Stimulated activated naive CD8-positive, alpha-beta T cell treated with anti-CD3 and anti-CD28 coated beads, Interleukin-15, Interleukin-2, amounts not matched to agents 100 U/mL and 50 U/mL, for 24 hours (primary cell): ENCODE measurements around the gene CNOT6.
A peak's percentile ranks its signal among the peaks of the same experiment; 100 is the strongest.

ENCODE experiments used
- ATAC-seq: fragments of 150-1000 bp; cut with Tn5 transposase; one replicate; pipeline ENCODE4 v1.10.0; 2021
- DNase-seq: peaks from one replicate; pipeline ENCODE4 v3.0.0; 2021

Gene CNOT6

DNA sequence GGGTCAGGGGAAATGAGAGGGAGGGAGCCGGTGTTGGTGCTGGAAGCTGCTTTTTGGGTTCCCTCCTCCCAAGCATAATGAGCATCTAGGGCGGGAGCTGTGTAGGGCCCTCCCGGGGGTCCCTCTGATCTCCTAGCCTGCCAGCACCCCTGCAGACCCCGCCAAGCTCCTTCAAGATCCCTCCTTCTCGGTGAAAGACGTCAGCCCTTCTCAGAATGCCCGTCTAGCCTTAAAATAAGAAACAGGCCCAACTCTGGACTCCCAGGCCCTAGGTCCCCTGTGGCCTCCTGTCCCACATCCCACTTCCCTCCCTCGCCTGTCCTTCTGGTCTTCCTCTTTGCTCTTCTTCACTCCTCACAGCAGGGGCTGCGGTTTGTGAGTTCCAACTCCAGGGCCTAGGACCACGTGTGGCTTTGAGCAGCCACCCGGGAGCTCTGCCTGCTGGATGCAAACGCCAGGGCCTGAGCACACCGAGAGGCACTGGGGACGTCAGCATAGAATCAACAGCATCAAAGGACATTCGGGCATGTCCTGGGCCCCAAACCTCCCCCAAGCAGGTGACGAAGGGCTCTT is 105.9 kb downstream of the CNOT6 start:
- DNase-seq: no peak

DNA sequence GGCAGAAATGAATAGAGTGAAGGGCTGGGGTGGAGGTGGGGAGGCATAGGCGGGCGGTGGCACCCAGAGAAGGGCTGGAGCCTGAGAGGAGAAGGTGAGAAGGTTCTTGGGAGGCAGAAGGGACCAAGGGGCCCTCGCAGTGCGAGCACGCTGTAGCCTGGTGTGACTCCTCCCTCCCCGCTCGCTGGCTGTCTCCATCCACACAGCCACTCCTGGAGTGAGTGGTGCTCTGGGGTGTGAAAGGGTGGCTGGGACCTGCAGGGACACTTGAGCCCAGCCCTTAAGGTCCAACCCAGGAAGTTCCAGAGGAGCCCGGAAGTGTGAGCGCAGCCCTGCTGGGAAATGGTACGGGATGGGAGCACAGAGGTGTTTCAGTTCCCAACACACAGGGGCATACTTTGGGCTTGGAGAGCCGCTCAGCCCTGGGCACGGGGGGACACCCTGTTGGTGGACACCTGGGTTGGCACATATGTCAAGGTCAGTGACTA is 106.4 kb downstream of the CNOT6 start:
- DNase-seq (no peak), ATAC-seq (no peak)

More for the DNA sequence above, 105.9 kb downstream of the CNOT6 start:
- no peak for ATAC-seq

DNA sequence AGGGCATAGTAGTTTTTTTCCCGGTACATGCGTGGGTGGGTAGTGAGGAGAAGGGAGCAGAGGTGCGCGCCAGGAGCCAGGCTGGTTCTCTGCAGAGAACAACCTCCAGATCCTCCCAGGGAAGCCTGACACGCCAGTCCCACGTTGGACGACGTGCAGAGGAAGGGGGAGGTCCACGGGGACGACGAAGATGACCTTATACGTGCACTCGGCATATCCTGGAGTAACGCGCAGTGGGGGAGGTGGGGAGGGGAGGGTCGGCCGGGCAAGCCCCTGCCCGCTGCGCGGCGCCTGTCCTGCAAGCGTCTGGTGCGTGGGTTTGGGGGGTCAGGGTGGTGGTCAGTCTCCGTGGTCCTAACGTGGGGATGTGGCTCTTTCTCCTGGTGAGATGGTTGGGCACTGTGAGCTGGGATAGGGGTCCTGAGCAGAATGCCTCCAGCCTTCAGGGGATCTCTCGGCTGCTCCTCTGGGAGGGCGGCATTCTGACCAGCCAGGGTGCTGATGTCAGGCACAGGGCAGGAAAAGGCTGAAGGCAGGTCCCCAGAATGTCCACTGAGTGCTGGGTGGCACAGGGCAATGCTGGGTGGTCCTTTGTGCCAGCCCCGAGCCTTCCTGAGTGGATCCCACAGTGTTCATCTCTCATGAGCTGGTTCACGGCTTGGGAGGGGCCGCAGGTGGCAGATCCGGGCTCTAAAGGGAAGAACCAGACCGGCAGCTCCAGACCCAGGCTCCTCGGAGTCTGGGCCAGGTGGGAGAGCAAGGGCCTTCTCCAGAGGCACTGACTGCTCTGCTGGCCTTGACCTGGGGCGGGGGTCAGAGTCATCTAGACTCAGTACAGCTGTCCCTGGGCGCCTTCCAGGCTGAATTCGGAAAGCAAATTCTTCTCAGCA is 107.7 kb downstream of the CNOT6 start:
- no peak for DNase-seq
- no peak for ATAC-seq

DNA sequence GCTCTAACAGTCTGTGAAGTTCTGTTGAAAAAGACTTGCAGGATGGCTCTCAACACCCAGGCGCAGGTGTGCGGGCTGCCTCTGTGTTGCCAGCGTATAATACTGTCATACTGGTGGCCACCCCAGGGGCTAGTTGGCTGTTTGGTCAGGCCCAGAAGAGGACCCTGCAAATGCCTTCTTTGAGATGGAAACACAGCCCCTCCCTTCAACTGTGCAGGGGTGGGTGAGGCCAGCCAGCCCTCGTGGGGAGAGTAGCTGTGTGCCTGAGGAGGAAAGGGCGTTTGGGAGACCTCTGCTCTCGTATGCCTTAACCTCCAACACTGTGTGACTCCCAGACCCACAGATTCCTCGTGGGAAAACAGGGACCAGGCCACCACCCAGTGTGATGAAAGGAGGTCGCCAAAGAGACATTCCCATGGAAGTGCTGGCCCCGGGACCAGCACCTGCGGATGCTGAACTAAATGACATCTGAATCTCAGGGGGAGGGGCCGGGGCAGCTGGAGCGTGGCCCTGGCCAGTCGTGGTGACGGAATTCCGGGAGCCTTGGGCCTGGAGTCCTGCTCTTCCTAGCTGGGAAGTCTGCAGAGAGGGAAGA is 108.4 kb downstream of the CNOT6 start:
- ATAC-seq: no peak

DNA sequence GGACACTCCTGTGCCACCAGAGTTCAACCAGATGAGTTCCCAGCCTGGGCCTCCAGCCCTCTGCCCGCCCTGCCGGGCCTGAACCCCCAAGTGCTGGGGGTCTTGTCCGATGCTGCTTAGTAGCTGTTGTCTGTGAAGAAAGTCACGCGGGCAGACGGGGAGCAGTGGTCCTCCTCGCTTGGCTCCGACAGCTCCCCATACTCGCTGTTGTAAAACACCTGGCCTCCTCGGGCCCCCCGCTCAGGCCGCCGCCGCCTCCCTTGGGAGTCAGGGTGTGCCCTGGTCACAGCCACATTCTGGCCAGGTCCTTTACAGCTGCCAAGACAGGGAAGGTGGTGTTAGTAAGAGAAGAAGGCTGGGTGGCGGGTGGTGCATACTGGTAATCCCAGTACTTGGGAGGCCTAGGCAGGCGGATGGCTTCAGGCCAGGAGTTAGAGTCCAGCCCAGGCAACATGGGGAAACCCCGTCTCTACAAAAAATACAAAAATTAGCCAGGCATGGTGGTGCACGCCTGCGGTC is 109.0 kb downstream of the CNOT6 start:
- DNase-seq: no peak
- ATAC-seq: no peak

More for the DNA sequence above, 108.4 kb downstream of the CNOT6 start:
- DNase-seq: no peak

DNA sequence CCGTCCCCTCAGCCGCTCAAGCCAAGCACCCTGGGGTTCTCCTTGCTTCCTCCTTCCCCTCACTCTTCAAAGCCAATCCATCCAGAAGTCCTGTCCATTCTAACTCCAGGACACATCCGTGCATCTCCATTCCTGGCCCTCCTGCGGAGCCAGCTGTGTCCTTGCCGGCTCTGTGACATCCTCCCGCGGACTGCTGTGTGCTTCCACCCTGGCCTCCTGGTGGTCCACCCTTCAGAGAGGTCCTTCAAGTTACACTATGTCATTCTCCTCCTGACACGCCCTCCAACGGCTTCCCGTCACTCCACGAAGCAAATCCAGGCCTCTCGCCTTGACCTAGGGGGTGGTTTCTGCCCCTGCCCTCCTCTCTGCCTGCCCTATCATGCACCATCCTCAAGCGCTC is 110.1 kb downstream of the CNOT6 start:
- no peak for ATAC-seq
- DNase-seq: no peak

DNA sequence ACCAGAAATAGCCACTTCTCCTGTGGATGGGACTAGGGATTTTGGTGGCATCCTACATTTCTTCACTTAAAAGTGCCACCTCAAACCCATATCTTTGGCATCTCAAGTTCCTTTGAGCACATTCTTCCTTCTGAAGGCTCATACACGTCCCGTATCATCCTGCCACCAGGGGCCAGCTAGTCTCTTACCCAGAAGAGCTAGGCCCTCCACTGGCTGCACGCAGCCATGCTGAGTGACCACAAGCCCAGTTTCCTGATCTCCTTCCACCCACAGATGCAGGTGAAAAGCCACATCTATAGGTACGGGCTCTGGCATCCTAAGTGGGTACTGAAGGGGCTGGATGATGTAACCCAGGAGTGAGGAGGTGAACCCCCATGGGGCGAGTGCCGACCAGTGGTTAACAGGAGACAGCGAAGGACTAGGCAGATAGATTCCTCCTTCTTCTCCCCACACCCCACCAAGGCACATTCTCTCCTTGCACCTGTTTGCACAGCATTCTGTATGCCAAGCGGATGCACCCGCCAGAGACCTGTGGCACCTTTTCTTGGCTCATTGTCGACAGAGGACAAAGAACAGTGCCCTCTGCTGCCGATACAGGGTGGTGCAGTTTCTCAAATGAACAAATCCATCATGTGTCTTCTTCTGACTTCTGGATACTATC is 111.5 kb downstream of the CNOT6 start:
- ATAC-seq: peak; percentile 43
- DNase-seq: peak; percentile 70

DNA sequence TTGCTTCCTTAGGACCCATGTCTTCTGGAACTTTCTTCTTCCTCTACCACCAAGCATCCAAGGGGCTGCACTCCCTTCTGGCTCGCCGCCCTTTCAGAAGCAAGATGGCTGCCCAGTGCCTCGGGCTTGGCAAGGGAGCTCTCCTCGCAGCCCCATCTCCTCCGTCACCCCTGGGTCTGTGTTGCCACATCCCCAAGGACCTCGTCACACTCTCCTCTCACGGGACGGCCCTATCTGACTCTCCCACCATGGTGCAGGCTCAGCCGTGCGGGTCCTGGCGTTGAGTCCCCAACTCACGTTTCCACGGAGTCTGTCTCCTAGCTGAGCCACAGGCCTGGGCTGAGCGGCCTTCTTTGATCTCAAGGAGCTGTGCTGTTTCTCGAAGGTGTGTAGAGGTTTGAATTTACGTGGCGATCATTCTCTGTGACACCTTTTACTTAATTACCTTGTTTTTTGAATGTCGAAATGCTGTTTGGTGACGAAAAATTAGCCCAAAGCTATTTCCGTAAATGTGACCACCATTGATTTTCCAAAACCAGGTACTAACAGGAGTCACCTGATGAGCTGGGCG is 112.1 kb downstream of the CNOT6 start:
- DNase-seq (no peak), ATAC-seq (no peak)

DNA sequence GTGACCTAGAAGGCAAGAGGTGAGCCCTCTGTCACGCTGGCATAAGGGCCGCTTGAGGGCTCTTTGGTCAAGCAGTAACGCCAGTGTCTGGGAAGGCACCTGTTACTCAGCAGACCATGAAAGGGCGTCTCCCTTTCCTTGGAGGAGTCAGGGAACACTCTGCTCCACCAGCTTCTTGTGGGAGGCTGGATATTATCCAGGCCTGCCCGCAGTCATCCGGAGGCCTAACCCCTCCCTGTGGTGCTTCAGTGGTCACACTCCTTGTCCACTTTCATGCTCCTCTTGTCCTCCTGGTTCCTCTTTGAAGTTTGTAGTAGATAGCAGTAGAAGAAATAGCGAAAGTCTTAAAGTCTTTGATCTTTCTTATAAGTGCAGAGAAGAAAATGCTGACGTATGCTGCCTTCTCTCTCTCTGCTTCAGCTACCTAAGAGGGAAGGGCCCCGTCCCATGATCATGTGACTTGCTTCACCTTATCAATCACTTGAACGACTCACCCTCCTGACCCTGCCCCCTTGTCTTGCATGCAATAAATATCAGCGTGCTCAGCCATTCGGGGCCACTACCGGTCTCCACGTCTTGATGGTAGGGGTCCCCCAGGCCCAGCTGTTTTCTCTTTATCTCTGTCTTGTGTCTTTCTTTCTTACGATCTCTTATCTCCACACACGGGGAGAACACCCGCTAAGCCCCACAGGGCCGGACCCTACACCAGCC is 113.8 kb downstream of the CNOT6 start:
- DNase-seq (no peak), ATAC-seq (no peak)

DNA sequence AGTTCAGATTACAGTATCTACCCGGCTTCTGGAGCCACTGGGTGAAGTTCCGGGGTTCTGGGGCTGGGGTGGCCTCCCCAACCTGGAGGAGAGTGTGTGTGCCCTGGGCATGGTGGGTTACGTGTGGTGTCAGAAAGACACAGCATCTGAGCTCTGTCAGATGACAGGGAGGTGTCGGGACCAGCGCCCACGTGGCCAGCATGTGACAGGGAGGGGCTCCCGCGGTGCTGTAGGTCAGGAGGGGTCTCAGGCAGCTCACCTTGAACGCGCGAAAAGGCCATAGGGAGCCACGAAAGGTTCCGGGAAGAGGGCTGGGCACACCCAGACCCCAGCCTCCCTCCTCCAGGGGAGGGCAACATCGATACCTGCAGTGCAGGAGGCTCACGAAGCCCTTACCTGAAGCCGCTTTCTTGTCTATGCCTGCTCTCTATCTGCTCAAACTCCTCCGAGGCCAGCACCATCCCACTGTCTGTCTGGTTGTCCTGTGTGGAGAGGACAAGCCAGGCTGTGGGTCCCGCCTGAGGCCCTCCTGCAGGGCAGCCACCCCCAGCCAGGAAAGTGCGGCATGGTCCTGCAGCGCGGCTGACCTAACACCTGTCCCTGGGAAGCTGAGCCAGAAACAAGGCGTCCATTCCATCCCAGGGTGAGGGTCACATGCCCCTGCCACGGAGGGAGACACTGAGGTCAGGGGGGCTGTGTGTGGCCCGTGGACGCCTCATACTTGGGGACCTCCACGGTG is 114.6 kb downstream of the CNOT6 start:
- DNase-seq (no peak), ATAC-seq (no peak)

DNA sequence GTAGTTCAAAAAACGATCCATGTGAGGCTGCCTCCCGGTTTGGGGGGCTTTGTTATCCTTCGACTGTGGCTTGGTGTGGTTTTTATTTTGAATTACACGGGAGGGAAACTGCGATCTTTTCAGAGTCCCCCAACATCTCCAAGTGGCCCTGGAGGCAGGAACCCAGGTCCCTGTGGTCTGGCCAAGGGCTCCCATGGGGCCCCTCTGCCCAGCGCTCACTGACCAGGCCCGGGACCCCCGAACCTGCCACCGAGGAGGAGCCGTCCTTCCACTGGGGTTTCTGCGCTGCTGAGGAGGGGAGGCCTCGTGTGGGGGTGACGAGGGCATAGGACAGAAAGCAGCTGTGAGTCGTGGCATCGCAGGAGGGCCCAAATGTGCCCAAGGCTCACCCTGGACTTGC is 115.2 kb downstream of the CNOT6 start:
- DNase-seq (no peak), ATAC-seq (no peak)

DNA sequence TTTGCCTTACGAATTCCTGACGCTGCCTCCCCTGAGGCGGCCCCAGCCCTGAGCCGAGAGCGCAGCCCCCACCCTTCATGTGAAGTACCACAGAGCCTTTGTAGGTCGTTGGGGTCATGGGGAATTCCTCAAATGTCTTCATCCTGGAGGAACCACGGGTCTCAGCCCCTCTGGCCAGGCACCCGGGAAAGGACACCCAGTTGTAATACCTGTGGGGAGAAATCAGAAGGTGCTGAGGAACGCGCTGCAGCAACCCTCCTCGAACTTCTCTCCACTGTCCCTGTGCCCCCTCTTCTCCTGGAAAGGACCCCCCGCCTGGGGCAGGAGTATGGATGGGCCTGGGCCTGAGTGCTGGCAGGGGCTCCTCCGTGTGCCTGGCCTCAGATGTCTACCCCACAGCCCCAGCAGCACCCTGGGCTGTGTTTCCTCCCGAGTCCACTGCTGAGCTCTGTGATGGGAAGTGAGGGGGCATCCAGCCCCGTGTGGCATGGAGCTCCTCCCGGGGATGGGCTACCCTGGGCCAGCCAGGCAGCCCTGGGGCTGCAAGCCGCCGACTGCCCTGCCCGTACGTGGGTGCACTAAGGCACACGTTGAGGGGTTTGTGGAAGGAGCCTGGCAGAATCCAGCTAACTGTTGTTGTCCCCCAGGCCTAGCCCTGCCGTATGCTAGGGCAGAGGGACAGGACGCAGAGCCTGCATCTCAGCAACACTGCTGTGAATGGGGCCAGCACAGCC is 115.8 kb downstream of the CNOT6 start:
- ATAC-seq: no peak
- no peak for DNase-seq

DNA sequence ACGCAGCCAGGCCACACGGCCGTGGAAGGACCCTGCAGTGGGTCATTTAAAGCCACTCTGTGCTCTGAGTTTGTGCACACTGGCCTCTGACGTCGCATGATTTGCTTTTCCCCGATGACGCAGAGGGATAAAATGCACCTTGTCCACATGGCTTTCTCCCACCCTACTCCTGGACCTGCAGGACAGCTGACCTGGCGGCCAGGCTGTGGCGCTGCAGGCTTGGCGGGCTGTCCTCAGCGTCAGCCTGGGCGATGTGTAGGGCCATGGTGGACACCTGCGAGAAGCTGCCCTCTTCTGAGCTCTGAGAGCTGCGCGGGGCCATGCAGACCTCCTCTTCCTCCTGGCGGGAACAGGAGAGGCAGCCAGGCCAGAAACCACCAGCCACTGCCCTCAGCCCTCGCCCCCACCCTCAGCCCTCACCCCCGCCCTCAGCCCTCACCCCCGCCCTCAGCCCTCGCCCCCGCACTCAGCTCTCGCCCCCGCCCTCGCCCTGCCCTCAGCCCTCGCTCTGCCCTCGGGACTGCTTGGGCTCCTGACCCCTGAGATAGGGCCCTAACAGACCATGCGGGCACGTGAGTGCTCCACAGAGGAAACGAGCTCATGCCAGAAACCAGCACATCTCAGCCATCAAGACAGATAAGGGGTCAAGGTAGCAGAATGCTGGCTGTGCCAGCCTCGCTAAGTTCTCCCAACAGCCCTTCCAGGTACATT is 117.1 kb downstream of the CNOT6 start:
- DNase-seq: no peak
- ATAC-seq: no peak

DNA sequence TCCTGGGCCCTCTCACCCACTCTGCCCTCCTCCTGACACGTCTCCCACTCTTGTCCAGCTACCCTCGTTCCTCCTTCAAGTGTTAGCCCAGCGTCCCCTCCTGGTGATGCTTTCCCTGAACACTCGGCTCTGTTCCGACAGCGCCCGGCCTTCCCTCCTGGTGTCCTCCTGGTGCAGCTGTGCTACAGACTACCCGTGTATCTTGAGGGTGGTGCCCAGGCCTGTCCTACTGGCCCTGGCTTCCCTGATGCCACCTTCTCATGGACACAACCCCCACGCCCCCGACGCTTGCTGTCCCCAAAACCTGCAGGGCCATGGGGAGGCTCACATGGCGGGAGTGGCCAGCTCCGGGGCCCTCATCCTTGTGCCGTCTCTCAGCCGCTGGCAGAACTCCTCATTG is 118.5 kb downstream of the CNOT6 start:
- DNase-seq: no peak
- no peak for ATAC-seq

DNA sequence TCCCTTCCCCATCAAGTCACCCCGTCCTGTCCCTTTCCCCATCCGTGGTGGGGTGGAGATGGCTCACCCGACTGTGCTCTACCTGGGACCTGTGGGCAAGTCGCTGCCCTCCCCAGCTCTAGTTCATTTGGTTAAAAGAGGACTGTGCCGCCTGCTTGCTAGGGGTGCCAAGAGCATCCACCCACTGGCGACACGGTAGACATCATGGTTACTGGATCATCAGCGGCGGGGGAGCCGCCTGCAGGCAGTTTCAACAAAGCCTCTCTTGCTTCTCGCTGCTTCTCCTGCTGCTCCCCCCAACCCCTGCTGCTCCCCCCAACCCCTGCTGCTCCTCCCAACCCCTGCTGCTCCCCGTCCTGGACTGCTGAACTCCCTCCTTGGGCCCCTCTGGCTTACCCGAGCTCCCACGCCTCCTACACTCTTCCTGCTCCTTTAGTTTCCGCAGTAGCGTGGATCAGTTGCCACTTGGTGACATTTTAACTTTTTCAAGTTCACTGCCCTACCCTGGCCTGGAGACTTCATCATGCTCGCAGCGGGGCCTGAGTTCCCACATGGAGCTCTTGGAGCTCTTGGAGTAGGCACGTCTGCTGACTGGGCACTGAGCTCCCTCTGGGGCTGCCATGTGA is 119.1 kb downstream of the CNOT6 start:
- no peak for DNase-seq
- no peak for ATAC-seq

DNA sequence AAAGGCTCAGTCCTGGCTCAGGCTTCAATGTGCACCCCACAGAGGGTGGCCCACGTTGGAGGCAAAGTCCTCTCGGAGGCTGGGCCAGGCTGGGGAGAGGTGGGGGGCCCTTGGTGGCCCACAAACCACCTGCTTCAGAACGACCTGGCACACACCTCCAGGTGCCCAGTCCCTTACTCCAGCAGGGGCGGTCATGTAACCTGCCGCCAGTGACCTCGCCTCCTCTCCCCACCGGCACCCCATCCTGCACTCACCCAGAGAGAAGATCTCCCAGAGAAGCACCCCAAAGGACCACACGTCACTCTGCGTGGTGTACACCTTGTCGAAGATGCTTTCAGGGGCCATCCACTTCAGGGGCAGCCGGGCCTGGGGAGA is 119.6 kb downstream of the CNOT6 start:
- no peak for ATAC-seq
- DNase-seq: no peak

DNA sequence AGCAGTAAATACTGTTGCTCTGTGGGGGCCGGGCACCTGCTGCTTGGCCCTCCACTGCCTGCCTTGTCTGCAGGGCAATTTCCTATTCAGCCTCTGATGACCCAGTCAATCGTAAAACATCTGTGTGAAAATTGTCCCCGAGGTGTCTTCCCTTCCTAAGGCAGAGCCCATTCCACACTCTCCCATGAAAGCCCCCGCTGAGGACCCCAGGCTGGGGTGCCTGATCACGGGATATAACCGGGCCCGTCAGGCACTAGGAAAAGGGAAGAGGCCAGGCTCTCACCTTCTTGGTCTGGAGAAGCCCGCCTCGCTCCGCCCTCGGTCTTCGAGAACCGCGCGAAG is 124.3 kb downstream of the CNOT6 start:
- ATAC-seq: no peak

DNA sequence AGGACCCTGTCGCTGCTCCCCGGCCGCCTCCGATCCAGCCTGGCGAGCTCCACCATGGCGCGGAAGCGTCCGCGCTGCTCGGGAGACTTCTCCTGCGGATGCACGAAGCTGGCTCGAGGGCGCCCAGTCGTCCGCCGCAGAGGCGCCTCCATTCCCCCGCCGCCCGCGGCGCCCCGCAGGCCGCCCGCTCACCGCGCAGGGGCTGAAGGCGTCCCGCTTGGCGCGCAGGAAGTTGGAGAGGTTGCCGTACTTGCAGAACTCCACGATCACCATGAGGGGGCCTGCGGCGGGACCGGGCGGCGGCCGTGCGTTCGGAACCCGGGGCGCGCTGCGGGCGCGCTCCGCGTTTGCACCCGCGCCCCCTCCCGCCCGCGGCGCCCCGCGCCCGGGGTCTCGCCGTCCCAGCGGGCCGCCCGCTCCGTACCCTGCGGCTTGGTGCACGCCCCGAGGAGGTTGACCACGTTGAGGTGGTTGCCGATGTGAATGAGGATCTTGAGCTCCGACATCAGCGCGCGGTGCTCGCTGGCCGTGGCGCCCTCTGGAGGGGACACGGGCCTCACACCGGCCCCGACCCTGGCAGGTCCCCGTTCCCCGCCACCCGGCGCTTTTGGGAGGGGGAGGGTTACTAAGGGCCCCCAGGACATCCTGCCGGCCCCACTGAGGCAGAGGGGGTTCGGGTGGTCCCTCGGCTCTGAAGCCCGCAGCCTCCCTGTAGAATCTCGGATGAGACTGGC is 124.8 kb downstream of the CNOT6 start:
- DNase-seq (peak; percentile 54), ATAC-seq (peak; percentile 64)

More for the DNA sequence above, 124.3 kb downstream of the CNOT6 start:
- no peak for DNase-seq
